Measurements from ENCODE around the gene CUEDC1. TPM values are rescaled to one million over a fixed set of nuclear protein-coding genes. Genes with fewer than 3 reads are reported as not detected.

The CUEDC1 gene
- total and polyA plus RNA-seq, 8 donors: 16.5 to 30.4 (median 21.7) TPM

- Histone ChIP-seq H3K4me3 (no peak overlapping the region), H3K27ac (no peak overlapping the region), H3K27me3 (no peaks in the 10 kb centered on the region), H3K4me1 (no peaks in the 10 kb centered on the region), H3K36me3 (peaks cover 0 to 29% (median 0%) of the 10 kb centered on the region in 3 donors), H3K9me3 (no peaks in the 10 kb centered on the region)
- 44 to 52% methylated on average over 1 of the region's 1 CpG for WGBS, 2 donors
- FAIRE-seq (no peak), DNase-seq (no peak), ATAC-seq (no peak)
- no peak for TF ChIP-seq CTCF (IDR thresholded peaks at IDR 0.05)
- intact Hi-C loops (cut with DNase I): no loop called here
These were observed 112.9 kb downstream of the CUEDC1 start for GRCh38 chr17:57842280-57842679.

GRCh38 chr17:57839571-57839923, 115.7 kb downstream of the CUEDC1 start:
- no peak overlapping the region for H3K27ac ChIP-seq
- peaks cover 0 to 20% (median 0%) of the 10 kb centered on the region in 3 donors for H3K36me3 ChIP-seq
- intact Hi-C loops (cut with DNase I): no loop called here
- no peaks in the 10 kb centered on the region for H3K9me3 ChIP-seq
- no peak for DNase-seq
- no peak for TF ChIP-seq CTCF (IDR thresholded peaks at IDR 0.05)
- H3K27me3 ChIP-seq: no peaks in the 10 kb centered on the region
- H3K4me3 ChIP-seq: no peak overlapping the region
- 52 to 65% methylated on average over 6 of the region's 6 CpGs for WGBS, 2 donors
- no peaks in the 10 kb centered on the region for H3K4me1 ChIP-seq
- ATAC-seq: peak in 2 of 4 donors; percentile 34 to 71
- FAIRE-seq: no peak

- FAIRE-seq: no peak
- H3K9me3 ChIP-seq: no peaks in the 10 kb centered on the region
- no peak overlapping the region for H3K4me3 ChIP-seq
- peak in 1 of 4 donors; percentile 12 for ATAC-seq
- no peaks in the 10 kb centered on the region for H3K4me1 ChIP-seq
- no peak for TF ChIP-seq CTCF (IDR thresholded peaks at IDR 0.05)
- intact Hi-C loops (cut with DNase I): no loop called here
- peaks cover 0 to 20% (median 0%) of the 10 kb centered on the region in 3 donors for H3K36me3 ChIP-seq
- DNase-seq: no peak
- 38 to 45% methylated on average over 6 of the region's 6 CpGs for WGBS, 2 donors
- no peak overlapping the region for H3K27ac ChIP-seq
- H3K27me3 ChIP-seq: no peaks in the 10 kb centered on the region
These were observed 116.2 kb downstream of the CUEDC1 start for GRCh38 chr17:57838857-57839570.

- Histone ChIP-seq H3K27me3 (no peaks in the 10 kb centered on the region), H3K36me3 (peaks cover 0 to 20% (median 0%) of the 10 kb centered on the region in 3 donors), H3K4me3 (no peak overlapping the region), H3K27ac (no peak overlapping the region), H3K4me1 (peaks cover 0 to 1% (median 0%) of the 10 kb centered on the region in 3 donors), H3K9me3 (no peaks in the 10 kb centered on the region)
- FAIRE-seq (no peak), ATAC-seq (no peak), DNase-seq (no peak)
- WGBS, 2 donors: 50 to 51% methylated on average over 4 of the region's 4 CpGs
- TF ChIP-seq CTCF (IDR thresholded peaks at IDR 0.05): no peak
- intact Hi-C loops (cut with DNase I): no loop called here
These were observed 116.8 kb downstream of the CUEDC1 start for GRCh38 chr17:57838453-57838852.

- no peak for FAIRE-seq
- no peak for DNase-seq
- H3K27ac ChIP-seq: no peak overlapping the region
- H3K9me3 ChIP-seq: no peaks in the 10 kb centered on the region
- peaks cover 0 to 3% (median 0%) of the 10 kb centered on the region in 3 donors for H3K4me1 ChIP-seq
- ATAC-seq: no peak
- no peak for TF ChIP-seq CTCF (IDR thresholded peaks at IDR 0.05)
- WGBS, 2 donors: 92 to 96% methylated on average over 2 of the region's 2 CpGs
- intact Hi-C loops (cut with DNase I): no loop called here
- peaks cover 0 to 13% (median 0%) of the 10 kb centered on the region in 3 donors for H3K36me3 ChIP-seq
- H3K27me3 ChIP-seq: no peaks in the 10 kb centered on the region
- H3K4me3 ChIP-seq: no peak overlapping the region
These were observed 119.8 kb downstream of the CUEDC1 start for GRCh38 chr17:57835333-57835900.
